Erythroblast (primary cell): ENCODE results near the gene PRRC2C.
"Not testable (repeated sequence)": the region's sequence is repeated elsewhere in the genome, so short reads cannot be mapped to it uniquely, and the experiment has no call there.

Source experiments
- DNase-seq, 2 experiments: peaks; one replicate each; lab custom pipeline; 2025; lab: John Stamatoyannopoulos, UW
- GATA1 ChIP-seq: IDR thresholded peaks from 2 replicates; pipeline ENCODE4 v1.6.1; 2011; ENCODE audit warnings: low read depth, mild to moderate bottlenecking, control low read depth, low read length, moderate library complexity
- POLR2A ChIP-seq: IDR thresholded peaks from 2 replicates; pipeline ENCODE4 v1.6.1; 2011; ENCODE audit warnings: mild to moderate bottlenecking, low read length

PRRC2C gene

GRCh38 chr1:171582589-171582988 is 97.3 kb downstream of the PRRC2C start:
- no peak for DNase-seq
- TF ChIP-seq GATA1 (no peak), POLR2A (no peak)

GRCh38 chr1:171583591-171584201 is 98.4 kb downstream of the PRRC2C start:
- TF ChIP-seq GATA1 = no peak
- TF ChIP-seq POLR2A = no peak
- no peak for DNase-seq

GRCh38 chr1:171585715-171586114 is 100.4 kb downstream of the PRRC2C start:
- no peak for TF ChIP-seq GATA1
- no peak for TF ChIP-seq POLR2A
- DNase-seq = no peak

DNA sequence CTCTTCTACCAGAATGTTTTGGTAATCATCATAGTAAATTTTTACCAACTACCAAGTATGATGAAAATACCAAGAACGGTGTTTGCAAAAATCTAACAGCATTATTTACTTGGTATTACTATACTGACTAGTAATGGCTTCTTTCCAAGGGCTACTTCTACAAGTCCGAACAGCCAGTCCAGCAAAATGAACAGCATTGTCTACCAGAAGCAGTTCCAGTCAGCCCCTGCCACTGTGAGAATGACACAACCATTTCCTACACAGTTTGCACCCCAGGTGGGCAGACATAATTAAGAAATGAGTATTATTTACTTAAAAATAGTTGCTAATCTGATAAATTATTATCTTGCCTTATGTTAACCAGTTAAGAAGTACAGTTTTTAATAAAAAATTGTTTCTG is 102.9 kb downstream of the PRRC2C start:
- TF ChIP-seq GATA1 = no peak
- TF ChIP-seq POLR2A = no peak
- no peak for DNase-seq

GRCh38 chr1:171590022-171590421 is 104.7 kb downstream of the PRRC2C start:
- no peak for TF ChIP-seq GATA1
- no peak for TF ChIP-seq POLR2A
- no peak for DNase-seq

GRCh38 chr1:171595324-171595723 is 110.0 kb downstream of the PRRC2C start:
- DNase-seq = no peak
- TF ChIP-seq GATA1 = no peak

- TF ChIP-seq GATA1 (no peak), POLR2A (no peak)
- no peak for DNase-seq
Observed at GRCh38 chr1:171596119-171596518, 110.8 kb downstream of the PRRC2C start.

- TF ChIP-seq GATA1 (no peak), POLR2A (no peak)
- no peak for DNase-seq
Observed at GRCh38 chr1:171596705-171597104, 111.4 kb downstream of the PRRC2C start.

DNA sequence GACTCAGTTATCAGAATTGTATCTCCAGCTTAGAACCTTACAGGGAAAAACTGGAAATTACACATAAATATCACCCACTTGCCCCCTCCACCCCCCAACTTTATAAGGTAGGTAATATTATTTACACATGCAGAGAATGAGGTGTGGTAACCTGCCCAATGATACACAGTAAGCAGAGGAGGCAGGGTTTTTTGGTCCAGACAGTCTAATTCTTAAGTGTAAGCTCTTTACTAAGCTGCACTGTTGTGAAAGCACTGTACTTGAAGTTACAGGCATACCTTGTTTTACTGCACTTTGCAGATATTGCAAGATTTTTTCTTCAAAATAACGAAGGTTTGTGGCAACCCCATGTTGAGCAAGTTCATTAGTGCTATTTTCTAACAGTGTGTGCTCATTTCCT is 111.9 kb downstream of the PRRC2C start:
- TF ChIP-seq GATA1 (no peak), POLR2A (no peak)
- no peak for DNase-seq

- DNase-seq = not testable (repeated sequence)
Observed at GRCh38 chr1:171600310-171600709, 115.0 kb downstream of the PRRC2C start.

GRCh38 chr1:171600862-171601261 is 115.5 kb downstream of the PRRC2C start:
- TF ChIP-seq POLR2A = no peak
- no peak for TF ChIP-seq GATA1
- no peak for DNase-seq

- DNase-seq = not testable (repeated sequence)
Observed at GRCh38 chr1:171603042-171603441, 117.7 kb downstream of the PRRC2C start.

- TF ChIP-seq GATA1 = no peak
- TF ChIP-seq POLR2A = no peak
- no peak for DNase-seq
Observed at GRCh38 chr1:171606402-171606941, 121.1 kb downstream of the PRRC2C start.

GRCh38 chr1:171610385-171610784 is 125.1 kb downstream of the PRRC2C start:
- no peak for DNase-seq
- no peak for TF ChIP-seq POLR2A
- no peak for TF ChIP-seq GATA1

DNA sequence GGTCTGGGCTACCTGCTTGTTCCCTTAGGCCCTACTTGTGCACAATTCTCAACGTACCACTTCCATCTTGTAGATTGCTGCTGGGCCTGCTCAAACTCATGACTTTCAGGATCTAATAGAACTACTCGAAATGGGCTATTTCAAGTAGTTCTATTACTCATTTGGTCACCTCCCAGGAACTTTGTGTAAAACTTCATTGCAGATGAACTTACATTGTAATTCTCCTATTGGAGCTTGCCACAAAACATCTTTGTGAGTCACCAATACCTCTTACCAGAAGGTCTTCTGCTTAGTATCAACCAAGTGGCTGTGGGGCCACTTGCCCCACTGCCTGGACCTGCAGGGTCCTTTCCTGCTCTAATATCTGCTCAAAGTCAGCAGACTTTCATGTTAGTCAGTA is 126.0 kb downstream of the PRRC2C start:
- DNase-seq = no peak
- no peak for TF ChIP-seq GATA1
- no peak for TF ChIP-seq POLR2A
